DOHH2 (cell line): ENCODE measurements around the gene RYR2.

ENCODE experiments used
- EZH2phosphoT487 ChIP-seq: fragments of 200-600 bp; sonication (generic); IDR thresholded peaks from 2 replicates; pipeline ENCODE4 v1.6.1; 2017; ENCODE audit warnings: borderline replicate concordance, mild to moderate bottlenecking, antibody characterized with exemption, low read length, moderate library complexity, mixed read lengths
- TF ChIP-seq, protein P1 (sequence below): fragments of 200-600 bp; sonication (generic); IDR thresholded peaks from one replicate; pipeline ENCODE4 v1.5.1; 2014; ENCODE audit warnings: antibody characterized with exemption, mild to moderate bottlenecking, low read depth, low read length; ENCODE audit not compliant: poor library complexity, severe bottlenecking

DNA sequence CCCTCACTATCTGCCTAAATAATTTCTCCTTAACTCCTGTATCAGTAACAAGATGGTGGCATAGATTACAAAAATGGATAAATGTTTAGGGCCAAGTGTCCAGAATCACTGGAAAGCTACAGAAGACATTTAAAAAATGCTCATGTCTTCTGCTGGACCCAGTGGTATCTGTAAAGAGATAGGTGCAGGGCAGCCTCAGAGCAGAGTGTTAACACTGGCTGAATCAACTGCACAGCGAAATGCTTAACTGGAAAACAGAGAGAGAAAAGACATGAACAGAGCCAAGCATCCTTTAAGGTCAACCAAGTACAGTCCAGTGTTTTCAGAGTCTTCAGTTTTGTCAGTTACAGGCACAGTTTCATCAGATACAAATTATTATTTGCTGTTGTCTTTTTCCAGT, 429.4 kb downstream of the RYR2 start:
- TF ChIP-seq EZH2phosphoT487: no peak
- TF ChIP-seq, protein P1, sequence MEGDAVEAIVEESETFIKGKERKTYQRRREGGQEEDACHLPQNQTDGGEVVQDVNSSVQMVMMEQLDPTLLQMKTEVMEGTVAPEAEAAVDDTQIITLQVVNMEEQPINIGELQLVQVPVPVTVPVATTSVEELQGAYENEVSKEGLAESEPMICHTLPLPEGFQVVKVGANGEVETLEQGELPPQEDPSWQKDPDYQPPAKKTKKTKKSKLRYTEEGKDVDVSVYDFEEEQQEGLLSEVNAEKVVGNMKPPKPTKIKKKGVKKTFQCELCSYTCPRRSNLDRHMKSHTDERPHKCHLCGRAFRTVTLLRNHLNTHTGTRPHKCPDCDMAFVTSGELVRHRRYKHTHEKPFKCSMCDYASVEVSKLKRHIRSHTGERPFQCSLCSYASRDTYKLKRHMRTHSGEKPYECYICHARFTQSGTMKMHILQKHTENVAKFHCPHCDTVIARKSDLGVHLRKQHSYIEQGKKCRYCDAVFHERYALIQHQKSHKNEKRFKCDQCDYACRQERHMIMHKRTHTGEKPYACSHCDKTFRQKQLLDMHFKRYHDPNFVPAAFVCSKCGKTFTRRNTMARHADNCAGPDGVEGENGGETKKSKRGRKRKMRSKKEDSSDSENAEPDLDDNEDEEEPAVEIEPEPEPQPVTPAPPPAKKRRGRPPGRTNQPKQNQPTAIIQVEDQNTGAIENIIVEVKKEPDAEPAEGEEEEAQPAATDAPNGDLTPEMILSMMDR: no peak
